H1 (cell line): ENCODE results near the gene CRYBG3. TPM values are rescaled to one million over a fixed set of nuclear protein-coding genes. Genes with fewer than 3 reads are reported as not detected.

ENCODE experiments used
- CTCF ChIA-PET: fragments of 300-600 bp; sonication (Branson Sonifier 250); formaldehyde crosslinking; loops from one replicate; lab custom pipeline; 2021; ENCODE audit not compliant: partially characterized antibody; lab: Charles Lee
- POLR2A ChIA-PET: fragments of 300-600 bp; sonication (Branson Sonifier 250); formaldehyde crosslinking; loops from one replicate; lab custom pipeline; 2021; ENCODE audit warnings: inconsistent platforms; ENCODE audit not compliant: partially characterized antibody; lab: Charles Lee
- DNase-seq, 2 experiments: peaks; one replicate each; pipeline versions ENCODE4 v3.0.0 to v3.0.0-alpha.2; 2010 to 2022; ENCODE audit warnings: low spot score in 2 of 2, low read depth in 1 of 2, mixed read lengths in 1 of 2
- FAIRE-seq: peaks from 2 replicates; lab custom pipeline; 2011; peaks lifted over from hg19 to GRCh38; lab: Jason Lieb, UNC
- H2AFZ ChIP-seq: 2 replicates; pipeline ENCODE4 v1.8.1; 2012; ENCODE audit warnings: low read length, inconsistent platforms
- H2AK5ac ChIP-seq: 2 replicates; pipeline ENCODE4 v1.6.1; 2013; ENCODE audit warnings: low read depth, low read length
- H2BK120ac ChIP-seq: replicated peaks from 2 replicates; pipeline ENCODE3; 2013; ENCODE audit warnings: low read depth, low read length, inconsistent platforms
- H2BK12ac ChIP-seq: 2 replicates; pipeline ENCODE4 v1.6.1; 2013; ENCODE audit warnings: low read depth, low read length
- H2BK15ac ChIP-seq: 2 replicates; pipeline ENCODE4 v1.6.1; 2013; ENCODE audit warnings: low read length
- H2BK20ac ChIP-seq: 2 replicates; pipeline ENCODE4 v1.6.1; 2013; ENCODE audit warnings: low read length
- H2BK5ac ChIP-seq: 2 replicates; pipeline ENCODE4 v1.6.1; 2013; ENCODE audit warnings: low read depth, low read length
- H3K14ac ChIP-seq: 2 replicates; pipeline ENCODE4 v1.6.1; 2013; ENCODE audit warnings: inconsistent platforms; ENCODE audit not compliant: insufficient read length
- H3K18ac ChIP-seq: 2 replicates; pipeline ENCODE4 v1.6.1; 2013; ENCODE audit warnings: low read length; ENCODE audit errors: extremely low read depth
- H3K23ac ChIP-seq: 2 replicates; pipeline ENCODE4 v1.6.1; 2013; ENCODE audit warnings: inconsistent platforms; ENCODE audit not compliant: insufficient read length
- H3K23me2 ChIP-seq: 2 replicates; pipeline ENCODE4 v1.6.1; 2013; ENCODE audit warnings: low read depth, low read length
- H3K27ac ChIP-seq: 2 replicates; pipeline ENCODE4 v1.6.1; 2011; ENCODE audit warnings: low read depth, low read length, inconsistent platforms
- H3K27me3 ChIP-seq, 4 experiments: replicated peaks in 1 of 4; 1 replicate in 1 of 4; 2 replicates in 3 of 4; pipeline versions ENCODE4 v1.6.1 to v1.8.1; 2011 to 2013; ENCODE audit warnings: low read length in 3 of 4, mild to moderate bottlenecking in 3 of 4, inconsistent platforms in 2 of 4, mixed read lengths in 2 of 4, moderate library complexity in 1 of 4; ENCODE audit not compliant: control insufficient read depth in 3 of 4, insufficient read depth in 3 of 4; ENCODE audit errors: extremely low read depth in 1 of 4
- H3K36me3 ChIP-seq, 4 experiments: 2 replicates each; pipeline versions ENCODE4 v1.6.1 to v1.8.1; 2011 to 2013; ENCODE audit warnings: mild to moderate bottlenecking in 4 of 4, low read length in 3 of 4, moderate library complexity in 2 of 4, control low read depth in 1 of 4, inconsistent platforms in 1 of 4; ENCODE audit not compliant: insufficient read depth in 4 of 4, control insufficient read depth in 2 of 4
- H3K4ac ChIP-seq: replicated peaks from 2 replicates; pipeline ENCODE3; 2013; ENCODE audit warnings: low read length, low read depth, mixed read lengths, inconsistent platforms; ENCODE audit not compliant: insufficient read length
- H3K4me1 ChIP-seq, 4 experiments: replicated peaks in 1 of 4; 1 replicate in 1 of 4; 2 replicates in 3 of 4; pipeline versions ENCODE4 v1.6.1 to v1.8.1; 2011 to 2013; ENCODE audit warnings: low read length in 3 of 4, inconsistent platforms in 2 of 4, mixed read lengths in 1 of 4; ENCODE audit not compliant: insufficient read depth in 4 of 4, control insufficient read depth in 3 of 4
- H3K4me2 ChIP-seq, 2 experiments: 2 replicates each; pipeline versions ENCODE4 v1.6.1 to v1.8.1; 2011 to 2013; ENCODE audit warnings: low read depth in 2 of 2, low read length in 2 of 2, control low read depth in 1 of 2, inconsistent platforms in 1 of 2, mild to moderate bottlenecking in 1 of 2; ENCODE audit not compliant: insufficient read depth in 1 of 2
- H3K4me3 ChIP-seq, 4 experiments: fragments of 200-600, 300-600 bp in 1 of 4; sonication (generic), shearing (Covaris generic), sonication (Bioruptor Twin) in 1 of 4; 2 replicates each; pipeline versions ENCODE4 v1.5.1 to v1.8.1; 2011 to 2016; ENCODE audit warnings: low read length in 4 of 4, low read depth in 3 of 4, control low read depth in 2 of 4, inconsistent platforms in 2 of 4, mild to moderate bottlenecking in 2 of 4, mixed read lengths in 1 of 4, moderate library complexity in 1 of 4; ENCODE audit not compliant: insufficient read depth in 2 of 4; ENCODE audit errors: extremely low read depth in 1 of 4
- H3K56ac ChIP-seq: replicated peaks from 2 replicates; pipeline ENCODE3; 2013; ENCODE audit warnings: low read depth, mild to moderate bottlenecking, mixed read lengths, low read length, inconsistent platforms; ENCODE audit not compliant: insufficient read length
- H3K79me1 ChIP-seq: 2 replicates; pipeline ENCODE4 v1.6.1; 2013; ENCODE audit warnings: low read depth, low read length, control low read depth
- H3K79me2 ChIP-seq, 2 experiments: 2 replicates each; pipeline versions ENCODE4 v1.6.1 to v1.8.1; 2012 to 2013; ENCODE audit warnings: low read length in 2 of 2, mild to moderate bottlenecking in 2 of 2, inconsistent platforms in 1 of 2; ENCODE audit not compliant: insufficient read depth in 2 of 2, control insufficient read depth in 1 of 2
- H3K9ac ChIP-seq, 4 experiments: replicated peaks in 1 of 4; 1 replicate in 1 of 4; 2 replicates in 3 of 4; pipeline versions ENCODE4 v1.6.1 to v1.8.1; 2011 to 2013; ENCODE audit warnings: low read depth in 3 of 4, low read length in 3 of 4, control low read depth in 2 of 4, mild to moderate bottlenecking in 2 of 4, moderate library complexity in 2 of 4, inconsistent platforms in 1 of 4; ENCODE audit errors: extremely low read depth in 1 of 4
- H3K9me3 ChIP-seq, 2 experiments: 2 replicates each; pipeline versions ENCODE4 v1.6.1 to v1.8.1; 2012 to 2013; ENCODE audit warnings: mild to moderate bottlenecking in 2 of 2, moderate library complexity in 2 of 2, control low read depth in 1 of 2, inconsistent platforms in 1 of 2, low read depth in 1 of 2, low read length in 1 of 2, mixed read lengths in 1 of 2; ENCODE audit not compliant: insufficient read depth in 2 of 2
- H4K20me1 ChIP-seq, 2 experiments: replicated peaks in 1 of 2; 2 replicates each; pipeline versions ENCODE3 to v1.8.1; 2011 to 2013; ENCODE audit warnings: inconsistent platforms in 2 of 2, low read length in 2 of 2, mild to moderate bottlenecking in 1 of 2; ENCODE audit not compliant: insufficient read depth in 2 of 2, control insufficient read depth in 1 of 2
- H4K5ac ChIP-seq: 2 replicates; pipeline ENCODE4 v1.6.1; 2013; ENCODE audit warnings: low read length, low read depth, mixed read lengths, inconsistent platforms; ENCODE audit not compliant: insufficient read length
- H4K8ac ChIP-seq: 2 replicates; pipeline ENCODE4 v1.8.0; 2013; ENCODE audit warnings: mild to moderate bottlenecking, moderate library complexity, low read length, inconsistent platforms; ENCODE audit not compliant: insufficient read depth; ENCODE audit errors: extremely low read depth
- H4K91ac ChIP-seq: replicated peaks from 2 replicates; pipeline ENCODE3; 2013; ENCODE audit warnings: low read length, mixed read lengths, inconsistent platforms; ENCODE audit not compliant: insufficient read length
- ASH2L ChIP-seq: fragments of 200-600, 300-600 bp; sonication (generic); IDR thresholded peaks from one replicate; pipeline ENCODE4 v1.7.1; 2017; ENCODE audit warnings: low read length
- CBX5 ChIP-seq: fragments of 300-800, 300-1000 bp; sonication (generic); IDR thresholded peaks from 2 replicates; pipeline ENCODE4 v1.7.1; 2016; ENCODE audit warnings: antibody characterized with exemption, low read length, low read depth
- HDAC2 ChIP-seq, 2 experiments: fragments of 300-600 bp in 1 of 2; sonication (generic) in 1 of 2; IDR thresholded peaks; 2 replicates each; pipeline ENCODE4 v1.6.1; 2011 to 2012; ENCODE audit warnings: low read depth in 2 of 2, low read length in 2 of 2, mild to moderate bottlenecking in 2 of 2, moderate library complexity in 2 of 2, borderline replicate concordance in 1 of 2, inconsistent platforms in 1 of 2
- JUN ChIP-seq: IDR thresholded peaks from 2 replicates; pipeline ENCODE4 v1.6.1; 2011; ENCODE audit warnings: low read depth, mild to moderate bottlenecking, improper control_type of control experiment, low read length
- POLR2AphosphoS5 ChIP-seq: IDR thresholded peaks from 2 replicates; pipeline ENCODE4 v1.6.1; 2011; ENCODE audit warnings: low read depth, low read length
- SIN3A ChIP-seq, 2 experiments: IDR thresholded peaks in 1 of 2; conservative IDR thresholded peaks in 1 of 2; 2 replicates each; pipeline ENCODE4 v1.6.1; 2011 to 2012; ENCODE audit warnings: low read length in 2 of 2, improper control_type of control experiment in 1 of 2, low read depth in 1 of 2, mild to moderate bottlenecking in 1 of 2
- SIRT6 ChIP-seq: IDR thresholded peaks from one replicate; pipeline ENCODE4 v1.7.1; 2012; ENCODE audit warnings: low read length, inconsistent platforms
- WGBS, 2 experiments: shearing (Covaris generic) in 1 of 2; methylation state at CpG; one replicate each; pipeline versions ENCODE4 v1.1.6 to v1.1.7; 2013 to 2015; ENCODE audit warnings: low lambda C conversion rate in 2 of 2, mixed read lengths in 2 of 2, inconsistent platforms in 1 of 2, low coverage in 1 of 2, missing lambda C conversion rate in 1 of 2; ENCODE audit not compliant: insufficient replicate concordance in 2 of 2, insufficient coverage in 1 of 2, insufficient read length in 1 of 2; ENCODE audit errors: extremely low coverage in 1 of 2, missing lambda C conversion rate in 1 of 2; 5-methylcytosine and 5-hydroxymethylcytosine counted together
- polyA plus RNA-seq, 7 experiments: library from polyadenylated mRNA; depleted of rRNA in 3 of 7; stranded (reverse) in 5 of 7; unstranded in 2 of 7; fragments of >200 nt in 5 of 7; fragments of 200-250 nt in 2 of 7; gene quantifications; 1 replicate in 5 of 7; 2 replicates in 1 of 7; 4 replicates in 1 of 7; pipeline versions ENCODE4 v1.2.1 to v1.2.3, GENCODE V29; 2011 to 2013; ENCODE audit warnings: missing spikeins in 2 of 7, mixed read lengths in 2 of 7
- total RNA-seq: library from RNA; stranded (reverse); fragmentation: NEBNext Ultra II Directional; extraction: Animal tissue kit (Norgen Biotek cat#: 25700); gene quantifications from 2 replicates; pipeline ENCODE4 v1.2.1, GENCODE V29; 2021
- TF ChIP-seq, protein P1 (sequence below): IDR thresholded peaks from 2 replicates; pipeline ENCODE4 v1.6.1; 2011; ENCODE audit warnings: low read depth, mild to moderate bottlenecking, low read length; ENCODE audit not compliant: insufficient read depth

The CRYBG3 gene
- total and polyA plus RNA-seq, 2 of the 8 experiments (the other 6 are each of a cell fraction or from before 2014, with no cell fraction given), result 2.1 to 8.0 TPM

- H2BK12ac ChIP-seq, result no peak overlapping the region
- 0 out of 8 replicates have a peak, but pooled peaks cover 0 to 3% (median 0%) of the 10 kb centered on the region in 4 experiments for H3K36me3 ChIP-seq
- WGBS, 2 experiments, result 91% methylated on average over 4 of the region's 4 CpGs; no CpG with 5 or more reads in 1 of the 2 experiments
- H3K23me2 ChIP-seq, result no peaks in the 10 kb centered on the region; the same call in 1 of the 2 replicates
- no peaks in the 10 kb centered on the region for H3K4me1 ChIP-seq
- no peaks in the 10 kb centered on the region for H3K79me1 ChIP-seq
- TF ChIP-seq HDAC2 (IDR thresholded peaks at IDR 0.05; ENCODE audit: borderline replicate concordance in 1 of 2, low read depth in 2 of 2, low read length in 2 of 2) (no peak), JUN (no peak), POLR2AphosphoS5 (no peak), SIN3A (conservative IDR thresholded peaks at IDR 0.05 in 1 of 2, IDR thresholded peaks at IDR 0.05 in 1 of 2; ENCODE audit: low read depth in 1 of 2, low read length in 2 of 2) (no peak), ASH2L (no peak), SIRT6 (no peak), CBX5 (no peak)
- TF ChIP-seq, protein P1, sequence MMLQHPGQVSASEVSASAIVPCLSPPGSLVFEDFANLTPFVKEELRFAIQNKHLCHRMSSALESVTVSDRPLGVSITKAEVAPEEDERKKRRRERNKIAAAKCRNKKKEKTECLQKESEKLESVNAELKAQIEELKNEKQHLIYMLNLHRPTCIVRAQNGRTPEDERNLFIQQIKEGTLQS, result no peak
- no peaks in the 10 kb centered on the region for H4K20me1 ChIP-seq
- ChIA-PET CTCF (interaction anchor here (0.7 to 1.7 kb wide), 7 partner anchors 9 to 140 kb away, joined by 3 to 6 read pairs (median 3); partner anchors contain the start of gene CRYBG3), POLR2A (interaction anchor here (1.4 kb wide), 1 partner anchor 21 kb away, joined by 3 read pairs; no protein-coding TSS in a partner anchor)
- H3K27me3 ChIP-seq, result no peaks in the 10 kb centered on the region
- H4K5ac ChIP-seq, result no peak overlapping the region
- no peak for FAIRE-seq
- H3K4me2 ChIP-seq, result no peak overlapping the region
- no peak overlapping the region for H4K91ac ChIP-seq
- H2BK5ac ChIP-seq, result no peak overlapping the region
- H2AK5ac ChIP-seq, result no peak overlapping the region
- no peak overlapping the region for H3K4ac ChIP-seq
- H3K27ac ChIP-seq, result no peak overlapping the region
- H3K79me2 ChIP-seq, result no peaks in the 10 kb centered on the region
- H2BK120ac ChIP-seq, result no peak overlapping the region
- H3K56ac ChIP-seq, result no peak overlapping the region
- H2BK15ac ChIP-seq, result no peak overlapping the region
- DNase-seq, result no peak
- no peak overlapping the region for H3K18ac ChIP-seq
- no peak overlapping the region for H2AFZ ChIP-seq
- no peak overlapping the region for H2BK20ac ChIP-seq
- H3K23ac ChIP-seq, result no peak overlapping the region
- no peak overlapping the region for H4K8ac ChIP-seq
- H3K14ac ChIP-seq, result no peak overlapping the region
- H3K9ac ChIP-seq, result no peak overlapping the region
- H3K4me3 ChIP-seq, result no peak overlapping the region
- H3K9me3 ChIP-seq, result no peaks in the 10 kb centered on the region
These were observed 110.6 kb downstream of the CRYBG3 start for GRCh38 chr3:97932387-97932801.
